Large intestine (tissue), 3 donors: Measurements from ENCODE around the gene SCGB1D2. TPM values are rescaled to one million over a fixed set of nuclear protein-coding genes. Genes with fewer than 3 reads are reported as not detected.

ENCODE experiments used
- DNase-seq, 2 donors: peaks; one replicate each; pipeline versions ENCODE4 v3.0.0 to v3.0.0-alpha.2; 2013
- H3K27ac ChIP-seq: one replicate; pipeline ENCODE4 v1.5.1; 2013; ENCODE audit warnings: low read length
- H3K27me3 ChIP-seq: 2 replicates; pipeline ENCODE4 v1.6.1; 2013; ENCODE audit warnings: low read length; ENCODE audit not compliant: control insufficient read depth, insufficient read depth
- H3K36me3 ChIP-seq: 2 replicates; pipeline ENCODE4 v1.6.1; 2013; ENCODE audit warnings: low read length; ENCODE audit not compliant: control insufficient read depth, insufficient read depth
- H3K4me1 ChIP-seq: one replicate; pipeline ENCODE4 v1.6.1; 2013; ENCODE audit warnings: low read length; ENCODE audit not compliant: control insufficient read depth, insufficient read depth
- H3K4me3 ChIP-seq: one replicate; pipeline ENCODE4 v1.5.1; 2013; ENCODE audit warnings: low read length
- H3K9me3 ChIP-seq: one replicate; pipeline ENCODE4 v1.6.1; 2013; ENCODE audit warnings: mild to moderate bottlenecking, low read depth, low read length, moderate library complexity; ENCODE audit not compliant: control insufficient read depth
- WGBS: methylation state at CpG from one replicate; pipeline ENCODE4 v1.1.5; 2013; ENCODE audit warnings: low lambda C conversion rate; ENCODE audit not compliant: insufficient coverage; 5-methylcytosine and 5-hydroxymethylcytosine counted together
- polyA plus RNA-seq: library from polyadenylated mRNA; unstranded; fragments of 120-200 nt; gene quantifications from one replicate; pipeline ENCODE4 v1.2.1, GENCODE V29; 2013

The SCGB1D2 gene
- polyA plus RNA-seq, 1 donor, result 0.13 TPM

GRCh38 chr11:62253999-62254542 lies 12.0 kb downstream of the SCGB1D2 start:
- H3K4me1 ChIP-seq, result no peaks in the 10 kb centered on the region
- H3K27me3 ChIP-seq, result no peaks in the 10 kb centered on the region
- no peaks in the 10 kb centered on the region for H3K36me3 ChIP-seq
- no peak overlapping the region for H3K27ac ChIP-seq
- no CpG with 5 or more reads among the region's 3 CpGs for WGBS
- H3K4me3 ChIP-seq, result no peak overlapping the region
- no peak for DNase-seq
- peaks cover 3% of the 10 kb centered on the region for H3K9me3 ChIP-seq

- 80% methylated on average over 1 of the region's 2 CpGs for WGBS
- Histone ChIP-seq H3K4me1 (no peaks in the 10 kb centered on the region), H3K27ac (no peak overlapping the region), H3K4me3 (no peak overlapping the region), H3K36me3 (no peaks in the 10 kb centered on the region), H3K9me3 (no peaks in the 10 kb centered on the region), H3K27me3 (peaks cover 3% of the 10 kb centered on the region)
- DNase-seq, result no peak
Measured at GRCh38 chr11:62256281-62256680, 14.2 kb downstream of the SCGB1D2 start.

- DNase-seq, result no peak
- Histone ChIP-seq H3K9me3 (no peaks in the 10 kb centered on the region), H3K36me3 (no peaks in the 10 kb centered on the region), H3K4me1 (no peaks in the 10 kb centered on the region), H3K27me3 (peaks cover 6% of the 10 kb centered on the region), H3K27ac (no peak overlapping the region), H3K4me3 (no peak overlapping the region)
- WGBS, result 17% methylated on average over 1 of the region's 6 CpGs
Measured at GRCh38 chr11:62260261-62260953, 18.4 kb downstream of the SCGB1D2 start.

- Histone ChIP-seq H3K4me1 (no peaks in the 10 kb centered on the region), H3K27me3 (peaks cover 6% of the 10 kb centered on the region), H3K4me3 (no peak overlapping the region), H3K9me3 (no peaks in the 10 kb centered on the region), H3K36me3 (no peaks in the 10 kb centered on the region), H3K27ac (no peak overlapping the region)
- no CpG with 5 or more reads among the region's 1 CpG for WGBS
- no peak for DNase-seq
Measured at GRCh38 chr11:62264004-62264403, 22.0 kb downstream of the SCGB1D2 start.

GRCh38 chr11:62266558-62266957 lies 24.5 kb downstream of the SCGB1D2 start:
- Histone ChIP-seq H3K9me3 (no peaks in the 10 kb centered on the region), H3K4me3 (no peak overlapping the region), H3K36me3 (no peaks in the 10 kb centered on the region), H3K27me3 (peaks cover under 1% of the 10 kb centered on the region), H3K4me1 (no peaks in the 10 kb centered on the region), H3K27ac (no peak overlapping the region)
- DNase-seq, result no peak
- 100% methylated on average over 2 of the region's 4 CpGs for WGBS

GRCh38 chr11:62267050-62267449 lies 25.0 kb downstream of the SCGB1D2 start:
- Histone ChIP-seq H3K4me3 (no peak overlapping the region), H3K36me3 (no peaks in the 10 kb centered on the region), H3K27me3 (no peaks in the 10 kb centered on the region), H3K4me1 (no peaks in the 10 kb centered on the region), H3K27ac (no peak overlapping the region), H3K9me3 (no peaks in the 10 kb centered on the region)
- WGBS, result 100% methylated on average over 1 of the region's 1 CpG
- DNase-seq, result no peak

- Histone ChIP-seq H3K36me3 (no peaks in the 10 kb centered on the region), H3K4me1 (no peaks in the 10 kb centered on the region), H3K27me3 (no peaks in the 10 kb centered on the region), H3K9me3 (no peaks in the 10 kb centered on the region), H3K4me3 (no peak overlapping the region), H3K27ac (no peak overlapping the region)
- no peak for DNase-seq
- WGBS, result no CpG with 5 or more reads among the region's 3 CpGs
Measured at GRCh38 chr11:62267576-62267975, 25.5 kb downstream of the SCGB1D2 start.

- Histone ChIP-seq H3K27ac (no peak within 1 kb of the TSS), H3K4me3 (no peak within 1 kb of the TSS)
Measured at GRCh38 chr11:62269654-62270278, 27.7 kb downstream of the SCGB1D2 start, which contains the start of gene SCGB2A2. Gene SCGB2A2, plus strand, starts transcription at chr11:62270158. Its CDS starts 59 bp downstream, at chr11:62270217.

GRCh38 chr11:62273284-62273683 lies 31.2 kb downstream of the SCGB1D2 start:
- WGBS, result no CpG with 5 or more reads among the region's 5 CpGs
- no peaks in the 10 kb centered on the region for H3K27me3 ChIP-seq
- H3K36me3 ChIP-seq, result no peaks in the 10 kb centered on the region
- no peak overlapping the region for H3K4me3 ChIP-seq
- no peak overlapping the region for H3K27ac ChIP-seq
- no peaks in the 10 kb centered on the region for H3K9me3 ChIP-seq
- H3K4me1 ChIP-seq, result no peaks in the 10 kb centered on the region
- no peak for DNase-seq

More at GRCh38 chr11:62269654-62270278, 27.7 kb downstream of the SCGB1D2 start, which contains the start of gene SCGB2A2:
- Histone ChIP-seq H3K36me3 (no peaks in the 10 kb centered on the region), H3K4me1 (no peaks in the 10 kb centered on the region), H3K27me3 (no peaks in the 10 kb centered on the region), H3K9me3 (no peaks in the 10 kb centered on the region)
- no peak for DNase-seq
- 0% methylated on average over 1 of the region's 10 CpGs for WGBS

GRCh38 chr11:62273789-62274275 lies 31.8 kb downstream of the SCGB1D2 start:
- H3K27ac ChIP-seq, result no peak overlapping the region
- H3K4me3 ChIP-seq, result no peak overlapping the region
- no peaks in the 10 kb centered on the region for H3K9me3 ChIP-seq
- DNase-seq, result no peak
- H3K27me3 ChIP-seq, result no peaks in the 10 kb centered on the region
- no peaks in the 10 kb centered on the region for H3K4me1 ChIP-seq
- WGBS, result no CpG with 5 or more reads among the region's 7 CpGs
- no peaks in the 10 kb centered on the region for H3K36me3 ChIP-seq
